DOHH2 (cell line): Measurements from ENCODE around the gene PACRG.

Experiments
- H3F3A ChIP-seq: fragments of 200-600 bp; sonication (generic), shearing (Covaris generic); 2 replicates; pipeline ENCODE4 v1.6.0; 2016; ENCODE audit warnings: antibody characterized with exemption, mild to moderate bottlenecking; ENCODE audit not compliant: control insufficient read depth, insufficient read depth
- H3K27ac ChIP-seq: fragments of 200-600 bp; sonication (generic); 2 replicates; pipeline ENCODE4 v1.5.1; 2014; ENCODE audit warnings: low read depth, mild to moderate bottlenecking, low read length, moderate library complexity
- H3K27me3 ChIP-seq: fragments of 200-600 bp; sonication (generic); 2 replicates; pipeline ENCODE4 v1.6.1; 2014; ENCODE audit warnings: mild to moderate bottlenecking, low read length, mixed read lengths; ENCODE audit not compliant: control insufficient read depth
- H3K36me3 ChIP-seq: fragments of 200-600 bp; sonication (generic); 2 replicates; pipeline ENCODE4 v1.6.1; 2014; ENCODE audit warnings: mild to moderate bottlenecking, low read length, moderate library complexity, mixed read lengths; ENCODE audit not compliant: control insufficient read depth
- H3K4me1 ChIP-seq: fragments of 200-600 bp; sonication (generic); 2 replicates; pipeline ENCODE4 v1.6.1; 2014; ENCODE audit warnings: mild to moderate bottlenecking, low read length, mixed read lengths; ENCODE audit not compliant: control insufficient read depth
- H3K4me2 ChIP-seq: fragments of 200-600 bp; sonication (generic); 2 replicates; pipeline ENCODE4 v1.6.0; 2014; ENCODE audit warnings: mild to moderate bottlenecking, low read length, moderate library complexity
- H3K4me3 ChIP-seq: fragments of 200-600 bp; sonication (generic); 2 replicates; pipeline ENCODE4 v1.5.1; 2014; ENCODE audit warnings: mild to moderate bottlenecking, low read length, mixed read lengths
- H3K79me2 ChIP-seq: fragments of 200-600 bp; sonication (generic); 2 replicates; pipeline ENCODE4 v1.6.1; 2014; ENCODE audit warnings: mild to moderate bottlenecking, low read length, mixed read lengths; ENCODE audit not compliant: control insufficient read depth
- H3K9me2 ChIP-seq: fragments of 200-600 bp; sonication (generic); replicated peaks from 2 replicates; pipeline ENCODE4 v1.6.1; 2014; ENCODE audit warnings: mild to moderate bottlenecking, low read length, mixed read lengths; ENCODE audit not compliant: control insufficient read depth
- H3K9me3 ChIP-seq: fragments of 200-600 bp; sonication (generic); 2 replicates; pipeline ENCODE4 v1.6.1; 2014; ENCODE audit warnings: antibody characterized with exemption, low read length, mixed read lengths; ENCODE audit not compliant: control insufficient read depth, insufficient read depth
- H4K20me1 ChIP-seq: fragments of 200-600 bp; sonication (generic); 2 replicates; pipeline ENCODE4 v1.6.0; 2014; ENCODE audit warnings: low read depth, mild to moderate bottlenecking, antibody characterized with exemption, low read length, moderate library complexity; ENCODE audit not compliant: control insufficient read depth, insufficient read depth
- EZH2phosphoT487 ChIP-seq: fragments of 200-600 bp; sonication (generic); IDR thresholded peaks from 2 replicates; pipeline ENCODE4 v1.6.1; 2017; ENCODE audit warnings: borderline replicate concordance, mild to moderate bottlenecking, antibody characterized with exemption, low read length, moderate library complexity, mixed read lengths
- TF ChIP-seq, protein P1 (sequence below): fragments of 200-600 bp; sonication (generic); IDR thresholded peaks from one replicate; pipeline ENCODE4 v1.5.1; 2014; ENCODE audit warnings: antibody characterized with exemption, mild to moderate bottlenecking, low read depth, low read length; ENCODE audit not compliant: poor library complexity, severe bottlenecking

The PACRG gene

GRCh38 chr6:163147994-163148393, 420.2 kb downstream of the PACRG start:
- Histone ChIP-seq H3K9me2 (no peaks in the 10 kb centered on the region), H3K9me3 (no peaks in the 10 kb centered on the region), H3K27me3 (no peaks in the 10 kb centered on the region), H3K27ac (no peak overlapping the region), H3K36me3 (no peaks in the 10 kb centered on the region), H3K4me2 (no peak overlapping the region), H3K4me1 (no peaks in the 10 kb centered on the region), H3F3A (no peaks in the 10 kb centered on the region), H3K4me3 (no peak overlapping the region), H4K20me1 (no peaks in the 10 kb centered on the region), H3K79me2 (no peaks in the 10 kb centered on the region)
- TF ChIP-seq, protein P1, sequence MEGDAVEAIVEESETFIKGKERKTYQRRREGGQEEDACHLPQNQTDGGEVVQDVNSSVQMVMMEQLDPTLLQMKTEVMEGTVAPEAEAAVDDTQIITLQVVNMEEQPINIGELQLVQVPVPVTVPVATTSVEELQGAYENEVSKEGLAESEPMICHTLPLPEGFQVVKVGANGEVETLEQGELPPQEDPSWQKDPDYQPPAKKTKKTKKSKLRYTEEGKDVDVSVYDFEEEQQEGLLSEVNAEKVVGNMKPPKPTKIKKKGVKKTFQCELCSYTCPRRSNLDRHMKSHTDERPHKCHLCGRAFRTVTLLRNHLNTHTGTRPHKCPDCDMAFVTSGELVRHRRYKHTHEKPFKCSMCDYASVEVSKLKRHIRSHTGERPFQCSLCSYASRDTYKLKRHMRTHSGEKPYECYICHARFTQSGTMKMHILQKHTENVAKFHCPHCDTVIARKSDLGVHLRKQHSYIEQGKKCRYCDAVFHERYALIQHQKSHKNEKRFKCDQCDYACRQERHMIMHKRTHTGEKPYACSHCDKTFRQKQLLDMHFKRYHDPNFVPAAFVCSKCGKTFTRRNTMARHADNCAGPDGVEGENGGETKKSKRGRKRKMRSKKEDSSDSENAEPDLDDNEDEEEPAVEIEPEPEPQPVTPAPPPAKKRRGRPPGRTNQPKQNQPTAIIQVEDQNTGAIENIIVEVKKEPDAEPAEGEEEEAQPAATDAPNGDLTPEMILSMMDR = no peak
- no peak for TF ChIP-seq EZH2phosphoT487

GRCh38 chr6:163148451-163149278, 420.9 kb downstream of the PACRG start:
- H3K27me3 ChIP-seq = no peaks in the 10 kb centered on the region
- no peak overlapping the region for H3K4me2 ChIP-seq
- no peak overlapping the region for H3K4me3 ChIP-seq
- H4K20me1 ChIP-seq = no peaks in the 10 kb centered on the region
- no peaks in the 10 kb centered on the region for H3K79me2 ChIP-seq
- no peaks in the 10 kb centered on the region for H3K36me3 ChIP-seq
- H3K9me2 ChIP-seq = no peaks in the 10 kb centered on the region
- no peaks in the 10 kb centered on the region for H3F3A ChIP-seq
- no peak overlapping the region for H3K27ac ChIP-seq
- TF ChIP-seq EZH2phosphoT487 = no peak
- TF ChIP-seq, protein P1 = no peak
- H3K9me3 ChIP-seq = no peaks in the 10 kb centered on the region
- no peaks in the 10 kb centered on the region for H3K4me1 ChIP-seq

DNA sequence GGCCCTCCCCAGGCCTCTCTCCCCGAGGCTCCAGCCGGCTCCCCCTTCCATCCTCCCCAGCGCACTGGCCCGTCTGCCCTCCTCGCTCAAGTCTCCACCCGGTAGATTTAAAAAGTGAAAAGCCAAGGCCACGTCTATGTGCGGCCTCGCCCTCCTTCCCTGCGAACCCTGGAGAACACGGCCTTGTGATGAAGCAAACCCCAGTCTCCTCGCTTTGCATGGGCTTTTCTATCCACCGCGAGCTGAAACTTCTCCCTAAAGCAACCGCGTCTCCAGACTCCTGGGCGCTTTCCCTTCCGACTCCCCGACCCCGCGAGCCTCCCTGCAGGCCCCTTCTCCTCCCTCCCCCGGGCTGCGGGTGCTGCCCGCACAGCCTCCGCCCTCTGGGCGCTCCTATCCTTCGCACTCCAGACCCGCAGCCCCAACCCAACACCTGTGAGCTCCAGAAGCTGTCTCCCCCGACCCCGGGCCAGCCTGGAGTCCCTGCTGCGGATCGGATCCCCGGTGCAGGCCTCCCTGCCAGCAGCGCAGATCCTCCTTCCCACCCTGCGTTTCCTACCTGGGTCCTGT, 421.6 kb downstream of the PACRG start:
- Histone ChIP-seq H3K4me3 (no peak overlapping the region), H4K20me1 (no peaks in the 10 kb centered on the region), H3K4me2 (no peak overlapping the region), H3K9me3 (no peaks in the 10 kb centered on the region), H3K27ac (no peak overlapping the region), H3K27me3 (no peaks in the 10 kb centered on the region), H3F3A (no peaks in the 10 kb centered on the region), H3K79me2 (no peaks in the 10 kb centered on the region), H3K9me2 (no peaks in the 10 kb centered on the region), H3K4me1 (no peaks in the 10 kb centered on the region), H3K36me3 (no peaks in the 10 kb centered on the region)
- TF ChIP-seq, protein P1 = no peak
- no peak for TF ChIP-seq EZH2phosphoT487
